GM19395 (cell line): Measurements from ENCODE around the gene STS.
"Not testable (repeated sequence)": the region's sequence is repeated elsewhere in the genome, so short reads cannot be mapped to it uniquely, and the experiment has no call there.

Source experiments
- ATAC-seq: cut with Tn5 transposase; IDR thresholded peaks from one replicate; pipeline ENCODE4 v1.9.1; 2021; ENCODE audit warnings: mild to moderate bottlenecking, moderate library complexity; ENCODE audit not compliant: unreplicated experiment

Gene STS

DNA sequence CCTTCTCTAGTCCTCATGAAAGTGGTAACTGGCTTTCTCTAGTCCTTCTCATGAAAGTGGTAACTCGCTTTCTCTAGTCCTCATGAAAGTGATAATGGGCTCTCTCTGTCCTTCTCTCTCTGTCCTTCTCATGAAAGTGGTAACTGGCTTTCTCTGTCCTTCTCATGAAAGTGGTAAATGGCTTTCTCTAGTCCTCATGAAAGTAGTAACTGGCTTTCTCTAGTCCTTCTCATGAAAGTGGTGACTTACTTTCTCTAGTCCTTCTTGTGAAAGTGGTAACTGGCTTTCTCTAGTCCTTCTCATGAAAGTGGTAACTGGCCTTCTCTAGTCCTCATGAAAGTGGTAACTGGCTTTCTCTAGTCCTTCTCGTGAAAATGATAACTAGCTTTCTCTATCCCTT, 31.3 kb downstream of the STS start:
- ATAC-seq, result not testable (repeated sequence)

DNA sequence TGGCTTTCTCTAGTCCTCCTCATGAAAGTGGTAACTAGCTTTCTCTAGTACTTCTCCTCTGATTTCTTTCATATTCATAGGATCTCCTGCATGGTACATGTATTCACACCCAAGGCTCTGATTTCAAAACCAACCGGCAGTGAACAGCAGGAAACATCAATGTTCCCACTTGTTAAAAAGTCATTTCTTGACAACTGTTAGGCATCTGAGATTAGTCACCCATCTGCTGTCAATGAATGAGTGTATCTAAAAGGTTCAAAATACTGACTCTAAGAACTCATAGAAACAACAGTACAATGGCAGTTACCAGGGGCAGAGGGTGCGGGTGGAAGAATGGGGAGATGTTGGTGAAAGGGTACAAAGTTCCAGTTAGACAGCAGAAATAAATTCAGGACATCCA, 31.9 kb downstream of the STS start:
- ATAC-seq, result no peak

DNA sequence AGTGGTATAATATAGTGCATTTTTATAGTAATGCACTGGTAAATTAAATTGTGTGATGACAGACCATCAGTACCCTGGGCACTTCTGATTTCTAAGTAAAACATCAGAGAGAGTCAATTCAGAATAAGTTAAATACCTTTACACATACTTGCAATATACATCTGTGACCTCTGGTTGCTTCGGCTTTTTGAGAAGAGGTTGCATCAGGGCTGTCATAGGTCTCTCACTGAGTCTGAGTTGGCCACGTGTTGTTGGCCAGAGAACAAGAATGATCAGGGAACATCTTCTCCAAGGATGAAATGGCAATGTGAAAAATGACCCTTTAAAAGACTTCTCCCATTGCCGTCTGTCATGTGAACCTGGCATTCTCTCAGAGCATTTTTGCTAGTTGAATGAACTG, 37.3 kb downstream of the STS start:
- no peak for ATAC-seq

DNA sequence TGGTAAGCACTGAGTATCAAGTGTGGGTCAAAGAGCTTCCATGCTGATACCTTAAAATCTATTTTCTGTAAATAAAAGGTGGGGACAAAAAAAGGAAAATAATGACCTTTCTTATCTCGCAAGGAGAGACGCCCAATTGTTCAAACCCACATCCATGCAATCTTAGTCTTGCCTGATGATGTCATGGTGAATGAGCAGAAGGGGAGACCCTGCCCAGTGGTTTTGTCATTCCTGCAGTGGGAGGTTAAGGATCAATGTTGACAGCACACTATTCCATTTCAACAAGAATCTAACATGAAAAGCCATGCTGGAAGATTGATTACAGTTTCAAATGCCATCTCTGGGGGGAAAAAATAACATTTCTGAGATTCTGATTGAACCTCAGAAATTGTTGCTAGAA, 41.2 kb downstream of the STS start:
- ATAC-seq, result no peak

DNA sequence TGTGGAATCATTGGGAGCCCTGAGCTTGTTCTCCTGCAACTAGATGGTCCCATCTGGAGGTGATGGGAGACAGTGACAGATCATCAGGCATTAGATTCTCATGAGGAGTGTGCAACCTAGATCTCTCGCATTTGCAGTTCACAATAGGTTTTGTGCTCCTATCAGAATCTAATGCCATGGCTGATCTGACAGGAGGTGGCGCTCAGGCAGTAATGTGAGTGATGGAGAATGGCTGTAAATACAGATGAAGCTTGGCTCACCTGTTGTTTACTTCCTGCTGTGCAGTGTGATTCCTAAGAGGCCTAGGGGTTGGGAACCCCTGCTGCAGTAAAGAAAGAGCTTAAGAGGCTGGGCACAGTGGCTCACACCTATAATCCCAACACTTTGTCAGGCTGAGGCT, 42.6 kb downstream of the STS start:
- no peak for ATAC-seq

DNA sequence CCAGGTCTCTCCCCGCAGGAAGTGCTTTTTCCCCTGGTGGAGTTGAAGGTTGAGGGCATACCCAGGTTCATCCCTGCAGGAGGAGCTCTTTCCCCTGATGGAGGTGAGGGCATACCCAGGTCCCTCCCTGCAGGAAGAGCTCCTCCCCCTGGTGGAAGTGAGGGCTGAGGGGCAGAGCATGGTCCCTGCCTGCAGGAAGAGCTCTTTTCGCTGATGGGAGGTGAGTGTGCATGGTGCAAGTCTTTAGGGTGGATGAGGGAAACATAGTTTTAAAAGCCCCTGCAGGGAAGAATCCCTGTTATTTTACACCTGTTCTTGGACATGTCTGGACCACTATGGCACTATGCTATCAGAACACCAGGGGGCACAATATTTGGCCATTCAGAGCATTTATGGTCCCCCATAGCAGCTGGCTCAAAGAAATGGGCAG, 44.2 kb downstream of the STS start:
- ATAC-seq, result no peak

DNA sequence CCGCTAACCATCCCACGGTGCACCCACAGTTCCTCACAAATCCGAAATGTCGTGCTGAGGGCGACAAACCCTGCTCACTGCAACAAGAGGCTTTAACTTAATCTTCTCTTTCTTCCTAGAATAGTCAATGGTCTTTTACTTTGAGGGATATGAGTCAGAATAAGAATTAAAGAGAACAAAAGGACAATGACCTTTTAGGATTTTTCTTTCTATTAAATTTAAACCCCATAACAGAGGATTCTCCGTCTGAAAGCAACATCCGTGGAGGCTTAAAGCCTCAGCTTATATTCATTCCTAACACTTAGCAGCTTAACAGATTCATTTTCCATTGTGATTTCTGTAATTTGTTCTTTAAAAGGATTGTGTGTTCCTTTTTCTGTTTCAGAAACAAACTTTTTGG, 45.4 kb downstream of the STS start:
- ATAC-seq, result no peak

DNA sequence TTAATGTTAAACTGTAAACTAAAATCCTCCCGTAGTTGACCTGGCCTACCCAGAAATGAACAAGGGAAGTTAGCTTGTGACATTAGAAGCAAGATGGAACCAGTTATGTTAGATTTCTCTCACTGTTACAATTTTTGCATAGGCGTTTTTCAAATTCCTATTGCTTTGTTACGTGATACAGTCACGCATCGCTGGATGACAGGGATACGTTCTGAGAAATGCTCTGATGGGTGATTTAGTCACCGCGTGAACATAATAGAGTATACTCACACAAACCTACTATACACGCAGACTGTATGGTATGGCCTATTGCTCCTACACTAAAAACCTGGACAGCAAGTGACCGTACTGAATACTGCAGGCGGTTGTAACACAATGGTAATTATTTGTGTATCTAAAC, 47.1 kb downstream of the STS start:
- ATAC-seq, result no peak
